Omental fat pad (tissue), 4 donors: ENCODE results near the gene RGSL1. TPM values are rescaled to one million over a fixed set of nuclear protein-coding genes. Genes with fewer than 3 reads are reported as not detected.

ENCODE experiments used
- ATAC-seq: fragments of 150-250 bp; one replicate; pipeline ENCODE4 v1.9.1; 2016; ENCODE audit warnings: mild to moderate bottlenecking, moderate library complexity; ENCODE audit not compliant: low FRiP score
- DNase-seq: peaks from one replicate; pipeline ENCODE4 v3.0.0-alpha.2; 2019; ENCODE audit warnings: low spot score
- small RNA-seq: library from RNA; depleted of rRNA; stranded (forward); fragments of <200 nt; gene quantifications from one replicate; pipeline ENCODE3, GENCODE V24; 2016
- total RNA-seq, 4 donors: library from RNA; depleted of rRNA; stranded (reverse); fragments of >200 nt; gene quantifications; one replicate each; pipeline ENCODE4 v1.1.0, GENCODE V29; 2016
- TF ChIP-seq, protein P1 (sequence below), 3 donors: fragments of 450-650 bp; IDR thresholded peaks; one replicate each; pipeline ENCODE4 v1.5.1; 2016 to 2017; ENCODE audit warnings: antibody characterized with exemption in 3 of 3, mild to moderate bottlenecking in 3 of 3, moderate library complexity in 2 of 3

RGSL1 gene
- total RNA-seq, 4 donors from 2014 or later = 1.7 TPM; not detected in 3

DNA sequence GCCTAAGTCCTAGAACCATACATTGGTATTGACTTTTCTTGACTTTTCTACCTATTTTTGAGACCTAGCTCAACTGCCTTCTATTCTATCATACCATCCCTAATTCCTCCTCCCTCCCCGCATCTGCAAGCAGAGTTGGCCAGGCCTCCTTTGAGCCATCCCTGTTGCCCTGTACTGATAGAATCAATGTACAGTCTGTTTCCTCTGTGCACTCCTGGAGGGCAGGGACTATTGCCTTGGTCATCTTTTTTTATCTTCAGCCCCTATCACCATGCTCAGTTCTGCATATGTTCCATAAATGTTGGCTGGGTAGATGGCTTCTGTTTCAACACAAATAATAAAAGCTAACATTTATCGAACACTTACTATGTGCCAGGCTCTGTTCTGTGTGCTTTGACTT, 158.3 kb downstream of the RGSL1 start:
- ATAC-seq = no peak
- DNase-seq = no peak
- TF ChIP-seq, protein P1, sequence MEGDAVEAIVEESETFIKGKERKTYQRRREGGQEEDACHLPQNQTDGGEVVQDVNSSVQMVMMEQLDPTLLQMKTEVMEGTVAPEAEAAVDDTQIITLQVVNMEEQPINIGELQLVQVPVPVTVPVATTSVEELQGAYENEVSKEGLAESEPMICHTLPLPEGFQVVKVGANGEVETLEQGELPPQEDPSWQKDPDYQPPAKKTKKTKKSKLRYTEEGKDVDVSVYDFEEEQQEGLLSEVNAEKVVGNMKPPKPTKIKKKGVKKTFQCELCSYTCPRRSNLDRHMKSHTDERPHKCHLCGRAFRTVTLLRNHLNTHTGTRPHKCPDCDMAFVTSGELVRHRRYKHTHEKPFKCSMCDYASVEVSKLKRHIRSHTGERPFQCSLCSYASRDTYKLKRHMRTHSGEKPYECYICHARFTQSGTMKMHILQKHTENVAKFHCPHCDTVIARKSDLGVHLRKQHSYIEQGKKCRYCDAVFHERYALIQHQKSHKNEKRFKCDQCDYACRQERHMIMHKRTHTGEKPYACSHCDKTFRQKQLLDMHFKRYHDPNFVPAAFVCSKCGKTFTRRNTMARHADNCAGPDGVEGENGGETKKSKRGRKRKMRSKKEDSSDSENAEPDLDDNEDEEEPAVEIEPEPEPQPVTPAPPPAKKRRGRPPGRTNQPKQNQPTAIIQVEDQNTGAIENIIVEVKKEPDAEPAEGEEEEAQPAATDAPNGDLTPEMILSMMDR (IDR thresholded peaks at IDR 0.05) = no peak

DNA sequence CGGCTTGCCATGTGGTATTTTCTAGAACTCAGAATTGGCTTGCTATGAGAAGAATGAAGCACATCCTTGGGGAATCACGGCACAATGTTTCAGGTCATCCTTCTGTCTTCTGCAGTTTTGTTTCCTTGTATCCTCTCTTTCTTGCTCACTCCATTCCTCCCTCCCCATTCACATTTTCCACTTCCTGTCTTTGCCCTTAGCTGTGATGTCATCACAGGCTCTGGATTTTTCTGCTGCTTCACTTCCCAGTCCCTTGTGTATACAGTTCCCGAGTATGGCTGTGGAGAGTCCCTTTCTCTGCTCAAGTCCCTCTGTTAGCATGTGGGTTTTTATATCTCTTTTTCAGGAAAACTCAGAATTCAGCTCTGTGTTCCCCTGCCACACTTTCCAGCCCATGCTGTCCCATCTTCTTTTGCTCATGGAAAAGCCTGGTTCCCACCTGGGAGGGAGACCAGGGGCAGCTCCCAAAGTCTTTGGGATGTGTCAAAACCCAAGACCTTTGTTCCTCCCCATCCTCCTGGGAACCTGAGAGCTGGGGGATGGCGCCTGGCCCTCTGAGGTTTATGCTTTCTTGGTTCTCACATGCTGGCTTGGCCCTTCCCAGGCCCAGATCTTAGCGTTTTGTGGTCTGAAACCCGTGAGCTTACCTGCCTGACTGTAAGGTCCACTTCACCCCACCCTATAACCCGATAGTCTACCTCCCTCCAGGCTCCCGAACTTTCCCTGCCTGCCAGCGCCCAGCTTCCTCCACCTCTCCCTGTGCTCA, 159.1 kb downstream of the RGSL1 start:
- ATAC-seq = no peak
- DNase-seq = no peak
- TF ChIP-seq, protein P1 (IDR thresholded peaks at IDR 0.05) = no peak

Small RNA genes within 50 kb of the gene (small RNA-seq; reads per million reads assigned to genes)
- not detected for gene RF00017

Other genes with a start within 250 kb of the RGSL1 start
- over 10,000 TPM in 1 of 4 donors, 1,000 to 10,000 TPM in 3; 5,022 to 14,857 (median 5,938) TPM for gene GLUL, start 58.4 kb upstream of the RGSL1 start, total RNA-seq
- gene TEDDM1, start 49.5 kb upstream of the RGSL1 start, total RNA-seq = not detected
- gene RNASEL, start 139.1 kb downstream of the RGSL1 start, total RNA-seq = 10 to 100 TPM in 2 of 4 donors, 1 to 10 TPM in 2; 4.8 to 12.6 (median 9.4) TPM
- gene RGS16, start 154.2 kb downstream of the RGSL1 start, total RNA-seq = 10 to 100 TPM in 2 of 4 donors, 1 to 10 TPM in 2; 4.1 to 38.9 (median 12.1) TPM
- under 1 TPM in 3 of 4 donors, not detected in 1; 0.06 to 0.84 (median 0.12) TPM for gene RGS8, start 234.4 kb downstream of the RGSL1 start, total RNA-seq